ENCODE measurements around the gene JARID2. TPM values are rescaled to one million over a fixed set of nuclear protein-coding genes. Genes with fewer than 3 reads are reported as not detected.

The JARID2 gene
- total and polyA plus RNA-seq, 4 donors, result 3.8 to 14.8 (median 12.0) TPM

GRCh38 chr6:15267221-15267620 is 21.4 kb downstream of the JARID2 start:
- ATAC-seq (ENCODE audit: insufficient read depth, low FRiP score), result no peak

GRCh38 chr6:15268137-15268908 is 22.5 kb downstream of the JARID2 start:
- ATAC-seq (ENCODE audit: insufficient read depth, low FRiP score), result no peak
- H3K27me3 ChIP-seq (ENCODE audit: control insufficient read depth in 3 of 3, insufficient read depth in 3 of 3, low read length in 2 of 3), result no peaks in the 10 kb centered on the region
- H3K4me1 ChIP-seq (ENCODE audit: control insufficient read depth in 5 of 5, insufficient read depth in 5 of 5, low read length in 5 of 5), result peaks cover 20 to 57% (median 45%) of the 10 kb centered on the region in 5 donors
- TF ChIP-seq CTCF (IDR thresholded peaks at IDR 0.05; ENCODE audit: control extremely low read depth, extremely low read depth), result no peak
- H3K9me3 ChIP-seq (ENCODE audit: control insufficient read depth in 4 of 4, insufficient read depth in 3 of 4, low read length in 3 of 4), result no peaks in the 10 kb centered on the region
- H3K4me3 ChIP-seq, result no peak overlapping the region
- peak overlapping the region; percentile 37 to 61 for H3K27ac ChIP-seq (ENCODE audit: low read depth in 1 of 2, low read length in 1 of 2)
- peak in 2 of 3 donors; percentile 69 to 79 for DNase-seq
- 37 to 51% methylated on average over 10 of the region's 10 CpGs for WGBS, 2 donors
- no peak overlapping the region for H3K9ac ChIP-seq (ENCODE audit: insufficient read depth in 1 of 2, low read length in 2 of 2)
- H3K36me3 ChIP-seq (ENCODE audit: control insufficient read depth in 4 of 4, insufficient read depth in 4 of 4, low read length in 4 of 4), result no peaks in the 10 kb centered on the region

More at GRCh38 chr6:15267221-15267620, 21.4 kb downstream of the JARID2 start:
- Histone ChIP-seq H3K9ac (ENCODE audit: insufficient read depth in 1 of 2, low read length in 2 of 2) (no peak overlapping the region), H3K9me3 (ENCODE audit: control insufficient read depth in 4 of 4, insufficient read depth in 3 of 4, low read length in 3 of 4) (no peaks in the 10 kb centered on the region), H3K27ac (ENCODE audit: low read depth in 1 of 2, low read length in 1 of 2) (peak overlapping the region in 1 of 2 donors; percentile 14), H3K4me1 (ENCODE audit: control insufficient read depth in 5 of 5, insufficient read depth in 5 of 5, low read length in 5 of 5) (peaks cover 22 to 63% (median 44%) of the 10 kb centered on the region in 5 donors), H3K27me3 (ENCODE audit: control insufficient read depth in 3 of 3, insufficient read depth in 3 of 3, low read length in 2 of 3) (no peaks in the 10 kb centered on the region), H3K36me3 (ENCODE audit: control insufficient read depth in 4 of 4, insufficient read depth in 4 of 4, low read length in 4 of 4) (no peaks in the 10 kb centered on the region), H3K4me3 (no peak overlapping the region)
- WGBS, 2 donors, result 80 to 89% methylated on average over 2 of the region's 2 CpGs
- no peak for TF ChIP-seq CTCF (IDR thresholded peaks at IDR 0.05; ENCODE audit: control extremely low read depth, extremely low read depth)
- no peak for DNase-seq

GRCh38 chr6:15269011-15269410 is 23.1 kb downstream of the JARID2 start:
- no peaks in the 10 kb centered on the region for H3K27me3 ChIP-seq (ENCODE audit: control insufficient read depth in 3 of 3, insufficient read depth in 3 of 3, low read length in 2 of 3)
- no peak overlapping the region for H3K9ac ChIP-seq (ENCODE audit: insufficient read depth in 1 of 2, low read length in 2 of 2)
- no peaks in the 10 kb centered on the region for H3K36me3 ChIP-seq (ENCODE audit: control insufficient read depth in 4 of 4, insufficient read depth in 4 of 4, low read length in 4 of 4)
- H3K4me3 ChIP-seq, result no peak overlapping the region
- peak overlapping the region; percentile 45 to 46 for H3K27ac ChIP-seq (ENCODE audit: low read depth in 1 of 2, low read length in 1 of 2)
- peaks cover 20 to 56% (median 45%) of the 10 kb centered on the region in 5 donors for H3K4me1 ChIP-seq (ENCODE audit: control insufficient read depth in 5 of 5, insufficient read depth in 5 of 5, low read length in 5 of 5)
- no peak for TF ChIP-seq CTCF (IDR thresholded peaks at IDR 0.05; ENCODE audit: control extremely low read depth, extremely low read depth)
- DNase-seq (no peak), ATAC-seq (ENCODE audit: insufficient read depth, low FRiP score) (no peak)
- no peaks in the 10 kb centered on the region for H3K9me3 ChIP-seq (ENCODE audit: control insufficient read depth in 4 of 4, insufficient read depth in 3 of 4, low read length in 3 of 4)
- 71 to 74% methylated on average over 4 of the region's 4 CpGs for WGBS, 2 donors
